GM21367 (cell line): Measurements from ENCODE around the gene ELOVL1.
"Not testable (repeated sequence)": the region's sequence is repeated elsewhere in the genome, so short reads cannot be mapped to it uniquely, and the experiment has no call there.

Source experiments
- ATAC-seq: cut with Tn5 transposase; IDR thresholded peaks from one replicate; pipeline ENCODE4 v1.9.1; 2021; ENCODE audit not compliant: unreplicated experiment

The ELOVL1 gene

DNA sequence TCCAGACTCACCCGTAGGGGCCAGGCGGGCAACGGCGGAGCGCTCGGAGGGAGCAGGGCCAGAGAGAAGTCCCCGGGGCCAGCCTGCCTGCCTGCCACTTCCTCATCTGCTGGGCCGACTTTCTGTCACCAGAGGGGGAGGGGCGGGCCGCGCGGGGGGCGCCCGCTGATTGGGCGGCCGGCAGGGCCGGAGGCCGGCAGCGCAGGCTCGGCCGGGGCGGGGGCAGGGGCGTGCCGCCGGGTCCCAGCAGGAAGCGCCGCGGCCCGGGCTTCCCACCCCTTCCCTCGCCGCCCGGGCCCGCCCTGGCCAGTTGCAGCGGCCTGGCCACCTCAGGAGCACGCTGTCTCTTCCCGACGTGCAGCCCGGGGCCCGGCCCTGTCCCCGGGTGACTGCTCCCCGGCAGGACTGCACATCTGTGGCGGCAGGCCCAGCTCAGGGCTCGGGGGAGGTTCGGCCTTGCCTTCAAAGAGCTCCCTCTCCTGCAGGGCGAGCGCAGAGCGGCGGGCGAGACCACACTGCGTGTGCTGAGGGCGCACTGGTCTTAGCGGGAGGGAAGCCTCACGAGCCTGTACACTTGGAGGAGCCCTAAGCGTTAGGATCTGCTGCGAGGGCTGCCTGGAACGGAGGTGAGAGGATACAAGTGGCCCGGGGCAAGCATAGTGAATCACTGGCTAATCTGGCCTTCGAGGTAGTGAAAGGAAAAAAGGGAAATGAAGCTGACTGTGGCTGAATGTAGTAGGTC, at the start of gene ELOVL1:
Gene ELOVL1, minus strand, starts transcription at position 108 of the 742 bp plus-strand sequence. CDS start 2,402 bp downstream, outside the sequence.
- peak; percentile 55 for ATAC-seq

DNA sequence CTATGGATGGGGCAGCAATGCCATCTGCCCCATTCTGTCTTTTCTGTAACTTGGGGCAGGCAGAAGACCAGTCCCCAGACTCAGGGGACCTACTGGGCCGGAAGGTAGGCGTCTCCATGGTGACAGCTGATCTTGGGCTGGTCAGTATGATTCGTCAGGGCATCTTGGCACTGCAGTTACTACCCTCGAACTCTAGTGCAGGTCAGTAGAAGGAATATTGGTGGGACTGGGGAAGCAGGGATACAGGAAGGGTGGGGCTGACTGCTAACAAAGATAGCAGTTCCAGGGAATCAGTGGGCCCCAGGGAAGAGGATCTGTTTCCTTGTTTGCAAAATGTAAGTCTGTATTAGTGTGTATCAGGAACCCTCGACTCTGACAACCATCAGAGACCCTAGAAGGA, 48.1 kb upstream of the ELOVL1 start:
- ATAC-seq: no peak

DNA sequence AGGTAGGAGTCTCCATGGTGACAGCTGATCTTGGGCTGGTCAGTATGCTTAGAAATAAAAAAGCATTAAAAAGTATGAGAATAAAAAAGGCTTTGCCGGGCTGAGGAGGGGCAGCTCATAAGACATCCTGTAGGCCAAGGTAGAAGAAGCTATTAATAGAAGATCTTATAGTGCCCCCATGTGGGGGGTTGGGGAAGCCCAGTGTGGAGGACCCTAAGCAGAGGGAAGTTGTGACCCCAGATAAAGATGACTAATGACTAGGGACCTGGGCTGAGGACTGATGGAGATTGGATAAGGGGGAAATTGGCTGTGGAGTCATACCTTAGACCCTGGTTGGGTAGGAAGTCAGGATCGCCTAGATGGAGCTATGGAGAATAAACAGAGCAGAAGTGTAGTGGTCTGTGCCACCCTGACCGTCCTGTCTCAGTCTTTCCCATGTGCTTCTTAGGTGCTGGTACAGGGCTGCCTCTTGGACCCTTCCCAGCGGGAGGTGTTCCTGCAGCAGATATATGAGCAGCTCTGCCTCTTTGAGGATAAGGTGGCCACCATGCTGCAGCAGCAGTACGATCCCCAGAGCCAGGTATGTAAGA, 46.9 kb upstream of the ELOVL1 start:
- ATAC-seq: no peak

DNA sequence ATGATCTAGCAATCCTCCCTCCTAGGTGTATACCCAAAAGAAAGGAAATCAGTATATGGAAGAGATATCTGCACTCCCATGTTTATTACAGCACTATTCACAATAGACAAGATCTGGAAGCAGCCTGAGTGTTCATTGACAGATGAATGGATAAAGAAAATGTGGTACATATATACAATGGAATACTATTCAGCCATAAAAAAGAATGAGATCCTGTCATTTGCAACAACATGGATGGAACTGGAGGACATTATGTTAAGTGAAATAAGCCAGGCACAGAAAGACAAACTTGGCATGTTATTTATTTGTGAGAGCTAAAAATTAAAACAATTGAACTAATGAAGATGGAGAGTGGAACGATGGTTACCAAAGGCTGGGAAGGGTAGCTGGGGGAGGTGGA, 45.6 kb upstream of the ELOVL1 start:
- not testable (repeated sequence) for ATAC-seq

DNA sequence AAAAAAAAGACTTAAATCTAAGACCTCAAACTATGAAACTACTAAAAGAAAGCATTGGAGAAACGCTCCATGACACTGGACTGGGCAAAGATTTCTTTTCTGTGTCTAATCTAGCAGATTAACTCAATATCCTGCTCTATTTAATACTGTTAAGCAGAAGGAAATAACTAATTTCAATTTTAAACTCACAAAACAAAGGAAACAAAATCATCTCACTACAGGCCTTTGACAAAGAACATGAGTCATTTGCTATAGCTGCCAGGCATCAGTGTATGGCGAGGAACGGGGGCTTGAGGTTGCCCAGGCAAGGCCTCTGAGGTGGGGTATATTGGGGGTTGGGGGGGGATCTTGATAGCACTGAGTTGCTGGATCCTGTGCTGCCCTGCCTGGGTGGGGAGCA, 42.8 kb upstream of the ELOVL1 start:
- ATAC-seq: no peak

DNA sequence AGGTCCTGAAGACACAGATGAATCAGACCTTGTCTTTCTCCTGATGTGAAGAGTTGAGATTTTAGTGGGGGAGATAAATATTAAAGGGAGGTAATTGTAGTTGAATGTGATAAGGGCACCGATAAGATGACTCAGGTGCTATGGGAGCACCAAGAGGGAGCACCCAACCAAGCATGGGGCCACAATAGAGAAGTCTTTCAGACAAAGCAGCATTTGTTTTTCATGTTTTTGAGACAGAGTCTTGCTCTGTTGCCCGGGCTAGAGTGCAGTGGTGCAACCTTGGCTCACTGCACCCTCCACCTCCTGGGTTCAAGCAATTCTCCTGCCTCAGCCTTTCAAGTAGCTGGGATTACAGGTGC, 38.0 kb upstream of the ELOVL1 start:
- no peak for ATAC-seq

DNA sequence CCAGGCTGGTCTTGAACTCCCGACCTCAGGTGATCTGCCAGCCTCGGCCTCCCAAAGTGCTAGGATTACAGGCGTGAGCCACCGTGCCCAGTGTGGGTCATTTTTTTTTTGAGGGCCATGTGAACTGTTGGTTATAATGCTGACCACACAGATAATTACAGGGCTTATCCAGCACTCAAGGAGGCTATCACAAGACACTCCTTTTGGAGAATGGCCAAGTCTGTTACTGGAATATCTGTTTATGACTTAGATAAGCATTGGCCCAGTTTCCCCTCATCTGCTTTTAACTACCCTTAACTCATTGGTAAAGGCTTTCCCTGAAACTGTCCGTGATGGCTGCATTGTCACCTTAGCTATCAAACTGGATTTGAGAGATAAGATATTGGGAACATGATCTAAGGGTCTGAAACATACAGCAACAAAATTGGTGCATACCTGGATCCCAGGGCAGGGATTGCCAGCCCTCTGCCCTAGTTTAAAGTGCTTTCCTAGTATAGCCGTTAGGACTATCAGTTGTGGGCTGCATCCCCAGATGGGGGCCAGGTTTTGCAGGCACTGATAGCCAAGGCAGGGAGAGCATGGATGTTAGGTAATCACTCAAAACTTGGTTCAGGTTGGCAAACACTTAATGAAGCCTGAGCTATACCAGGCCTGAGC, 37.5 kb upstream of the ELOVL1 start:
- ATAC-seq: no peak

DNA sequence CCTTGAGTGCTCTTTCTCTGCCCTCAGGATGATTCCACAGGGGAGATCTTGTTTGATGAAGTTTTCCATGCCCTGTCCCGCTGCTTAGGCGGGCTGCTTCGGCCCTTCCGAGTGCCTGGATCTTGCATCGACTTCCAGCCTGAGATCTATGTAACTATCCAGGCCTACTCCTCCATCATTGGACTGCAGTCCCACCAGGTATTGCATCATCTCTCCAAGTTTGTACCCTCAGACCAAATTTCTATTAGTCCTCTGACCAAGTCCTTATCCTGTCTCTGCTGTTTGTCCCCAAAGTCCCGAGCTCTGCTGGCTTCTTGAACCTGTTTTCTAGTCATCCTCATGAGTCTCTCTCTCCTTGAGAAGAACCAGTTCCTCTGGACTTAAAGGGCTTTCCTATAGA, 36.5 kb upstream of the ELOVL1 start:
- no peak for ATAC-seq

DNA sequence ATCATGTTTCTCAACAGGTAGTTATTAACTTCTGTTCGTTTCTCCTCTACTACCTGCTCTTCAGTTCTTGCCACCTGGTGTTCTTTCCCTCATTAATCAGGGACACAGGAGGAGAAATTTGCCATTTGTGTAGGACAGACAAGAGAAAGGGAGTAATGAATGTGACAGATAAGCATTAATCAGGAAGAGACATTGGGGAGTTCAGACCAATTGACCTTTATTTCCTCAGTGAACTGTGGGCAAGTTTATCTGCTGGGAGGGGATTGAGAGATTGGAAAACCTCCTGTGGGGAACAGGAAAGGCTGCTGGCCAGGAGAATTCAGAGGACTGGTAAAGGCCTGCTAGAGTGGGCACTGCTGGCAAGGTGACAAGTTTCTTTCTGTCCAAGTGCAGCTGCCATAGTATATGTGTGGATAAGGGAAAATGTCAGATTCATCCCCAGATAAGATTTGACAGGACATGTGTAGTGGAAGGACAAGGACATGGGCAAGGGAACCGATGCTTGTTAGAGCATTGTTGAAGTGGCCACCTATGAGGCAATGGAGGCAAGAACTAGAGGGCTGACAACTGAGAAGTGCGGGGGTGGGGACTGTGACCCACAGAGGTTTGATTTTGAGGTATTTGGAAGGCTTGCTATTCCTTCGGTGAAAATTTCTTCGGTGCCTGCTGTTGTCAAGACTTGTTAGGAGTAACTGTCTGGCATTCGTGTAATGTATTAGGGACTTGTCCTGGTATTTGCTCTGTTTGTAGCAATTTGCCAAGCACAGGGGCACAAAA, 34.5 kb upstream of the ELOVL1 start:
- no peak for ATAC-seq

DNA sequence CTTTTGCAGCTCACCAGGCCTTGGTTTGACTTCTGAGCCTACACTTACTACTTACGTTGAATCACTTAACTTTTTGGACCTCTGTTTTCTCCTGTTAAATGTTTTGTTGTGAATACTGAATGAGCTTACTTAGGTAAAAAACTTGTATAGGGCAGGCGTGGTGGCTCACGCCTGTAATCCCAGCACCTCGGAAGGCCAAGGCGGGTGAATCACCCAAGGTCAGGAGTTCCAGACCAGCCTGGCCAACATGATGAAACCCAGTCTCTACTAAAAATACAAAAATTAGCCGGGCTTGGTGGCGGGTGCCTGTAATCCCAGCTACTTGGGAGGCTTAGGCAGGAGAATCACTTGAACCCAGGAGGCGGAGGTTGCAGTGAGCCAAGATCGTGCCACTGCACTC, 32.6 kb upstream of the ELOVL1 start:
- ATAC-seq: not testable (repeated sequence)

DNA sequence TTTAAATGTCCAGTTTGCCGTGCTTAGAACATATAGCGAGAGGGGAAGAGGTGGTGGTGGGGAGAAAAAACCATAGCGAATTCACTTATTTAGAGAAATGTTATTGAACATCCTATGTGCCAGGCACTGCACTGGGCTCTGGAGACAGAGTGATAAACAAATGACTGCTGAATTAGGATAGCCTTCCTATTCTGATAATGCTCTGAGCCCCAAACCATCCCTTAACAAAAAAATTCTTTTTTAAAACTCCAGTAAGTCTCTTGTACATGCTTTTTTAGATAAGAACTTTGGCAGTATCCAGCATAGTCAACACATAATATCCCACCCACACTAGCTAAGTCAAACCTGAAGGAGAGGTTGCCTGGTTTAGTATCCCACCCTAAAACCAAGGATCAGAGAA, 30.4 kb upstream of the ELOVL1 start:
- no peak for ATAC-seq

DNA sequence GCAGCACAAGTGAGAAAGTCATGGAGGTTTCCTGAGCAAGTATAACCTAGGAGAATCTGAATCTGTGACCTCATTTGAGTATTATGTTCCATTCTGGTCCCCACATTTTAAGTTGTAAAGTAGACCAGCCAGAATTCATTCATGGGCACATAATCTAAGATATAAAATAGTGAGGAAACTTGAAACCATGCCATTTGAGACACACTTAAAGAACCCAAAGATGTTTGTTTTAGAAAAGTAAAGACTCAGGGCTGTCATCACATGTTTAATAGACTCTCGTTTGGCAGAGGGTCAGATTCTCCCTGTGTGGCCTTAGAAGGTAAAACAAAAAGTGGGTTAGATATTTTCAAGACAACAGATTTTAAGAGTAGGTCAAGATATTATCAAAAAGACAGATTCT, 28.2 kb upstream of the ELOVL1 start:
- ATAC-seq: no peak

DNA sequence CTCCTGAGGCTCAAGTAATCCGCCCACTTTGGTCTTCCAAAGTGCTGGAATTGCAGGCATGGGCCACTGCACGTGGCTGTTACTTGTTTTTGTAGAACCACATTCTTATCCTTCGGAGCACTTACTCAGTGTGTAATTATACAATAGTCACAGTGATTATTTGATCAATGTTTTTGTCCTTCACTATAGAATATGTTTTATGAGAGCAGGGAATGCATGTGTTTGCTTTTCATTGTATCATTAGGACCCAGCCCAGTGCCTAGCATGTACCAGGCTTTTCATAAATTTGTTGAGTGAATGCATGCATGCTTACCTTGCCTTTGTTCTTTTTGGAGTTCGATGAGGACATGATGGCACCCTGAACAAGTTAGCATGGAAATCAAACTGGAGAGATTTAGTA, 27.7 kb upstream of the ELOVL1 start:
- no peak for ATAC-seq

DNA sequence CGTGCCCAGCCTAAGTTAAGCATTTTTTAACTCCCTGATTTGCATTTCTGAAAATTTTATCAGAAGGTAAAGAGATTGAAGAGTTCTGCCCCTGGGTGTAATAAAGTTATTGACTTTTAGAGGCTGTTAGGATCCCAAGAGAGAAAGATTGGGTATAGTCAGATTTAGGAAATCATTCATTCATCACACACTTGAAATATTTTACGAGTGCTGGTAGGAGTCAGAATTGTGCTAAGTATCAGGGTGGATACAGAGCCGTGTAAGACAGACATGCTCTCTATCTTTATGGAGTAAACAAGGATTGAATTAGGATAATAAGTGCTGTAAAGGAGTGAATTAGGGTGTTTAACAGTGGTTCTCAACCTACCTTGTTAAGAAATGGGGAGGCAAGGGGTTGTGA, 24.9 kb upstream of the ELOVL1 start:
- ATAC-seq: no peak

DNA sequence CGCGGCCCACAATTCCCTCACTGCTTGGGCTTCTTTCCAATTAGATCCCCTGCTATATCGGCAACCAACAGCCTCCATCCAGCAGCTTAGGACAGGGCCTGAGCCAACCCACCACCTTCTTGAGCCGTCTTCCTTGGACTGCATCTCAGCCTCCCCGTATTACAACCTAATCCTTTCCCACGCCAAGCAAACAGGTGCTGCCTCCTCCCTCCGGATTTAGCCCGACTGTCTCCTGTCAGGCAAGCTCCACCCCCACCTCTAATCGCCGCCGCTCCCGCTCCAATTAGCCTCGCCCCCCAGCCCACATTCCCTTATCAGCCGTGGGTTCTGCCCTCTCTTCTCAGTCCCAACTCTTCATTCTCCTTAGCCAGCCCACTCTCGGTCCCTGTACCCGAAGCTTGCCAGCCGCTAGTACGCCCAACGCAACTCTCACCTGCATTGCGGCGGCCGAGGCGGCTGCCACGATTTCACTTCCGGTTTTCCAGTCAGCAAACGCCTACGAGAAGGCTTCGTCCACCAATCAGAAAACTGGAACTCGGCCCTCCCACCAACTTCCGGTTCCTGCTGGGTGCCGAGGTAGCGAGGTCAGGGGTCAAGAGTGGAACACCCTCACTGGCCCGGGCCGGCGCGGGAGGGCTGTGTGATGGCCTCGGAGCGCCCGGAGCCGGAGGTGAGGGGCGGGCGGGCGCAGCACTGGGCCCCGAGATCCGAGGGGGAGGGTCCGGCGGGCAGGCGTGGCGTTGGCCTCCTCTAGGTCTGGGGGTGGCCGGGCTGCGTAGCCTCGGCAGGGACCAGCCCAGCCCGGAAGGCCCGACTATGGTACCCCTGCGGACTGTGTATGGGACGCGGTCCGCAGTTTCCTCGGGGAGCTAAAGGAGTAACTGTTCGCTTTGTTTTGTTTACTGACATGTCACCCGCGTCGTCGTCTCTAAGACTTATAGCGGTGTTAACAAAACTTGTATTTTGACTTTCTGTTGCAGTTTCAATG, 21.8 kb upstream of the ELOVL1 start, which contains the start of the genes MED8 and SZT2:
Gene MED8, minus strand, starts transcription at position 475 of the 988 bp plus-strand sequence. Its CDS starts 36 bp downstream, at position 439.
Gene SZT2, plus strand, starts transcription at position 574 of the 988 bp plus-strand sequence. Its CDS starts 70 bp downstream, at position 644.
- peak; percentile 82 for ATAC-seq

DNA sequence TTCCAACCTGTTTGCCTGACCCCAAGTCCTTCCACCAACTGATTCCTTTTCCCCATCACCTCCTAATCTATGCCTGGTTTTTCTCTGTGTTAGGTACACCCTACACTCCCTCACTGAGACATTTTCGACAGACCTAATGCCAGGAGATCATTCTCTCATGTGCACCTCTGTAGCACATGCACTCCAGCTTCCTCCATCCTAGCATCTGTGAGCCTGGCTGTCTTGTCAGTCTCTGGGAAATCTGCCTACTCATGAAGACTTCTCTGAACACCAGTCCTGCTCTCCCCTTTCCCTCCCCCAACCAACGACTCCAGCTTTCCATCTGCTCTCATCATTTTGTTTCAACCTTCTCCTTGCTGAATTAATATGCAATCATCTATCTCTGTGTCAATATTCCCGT, 20.8 kb upstream of the ELOVL1 start:
- ATAC-seq: no peak

DNA sequence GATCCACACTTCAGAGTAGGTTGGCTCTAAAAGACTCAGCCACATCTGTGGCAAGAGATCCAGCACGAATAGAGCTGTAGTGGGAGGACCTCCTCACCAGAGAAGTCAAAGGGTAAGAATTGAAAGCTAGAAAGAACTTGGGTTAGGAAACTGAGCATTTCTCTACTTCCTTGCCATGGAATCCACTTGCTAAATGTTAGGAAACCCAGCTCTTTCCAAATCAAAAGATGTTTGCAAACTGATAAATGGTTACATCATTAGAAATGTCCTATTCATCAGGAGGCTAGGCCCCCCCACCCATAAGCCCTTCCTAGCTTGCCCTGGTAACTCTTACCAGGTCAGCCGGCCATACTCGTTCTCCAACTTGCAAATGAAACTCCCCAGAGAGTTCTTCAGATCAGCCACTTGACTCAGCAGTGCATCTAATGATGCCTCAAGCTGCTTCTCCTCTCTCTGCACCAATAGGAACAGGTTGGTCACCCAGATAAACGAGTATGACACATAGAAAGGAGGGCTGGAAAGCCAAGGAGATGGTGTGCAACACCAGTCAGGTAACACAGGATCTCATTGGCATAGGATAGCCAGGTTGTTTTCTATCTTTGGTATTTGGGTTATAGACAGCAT, 20.3 kb upstream of the ELOVL1 start:
- ATAC-seq: no peak

DNA sequence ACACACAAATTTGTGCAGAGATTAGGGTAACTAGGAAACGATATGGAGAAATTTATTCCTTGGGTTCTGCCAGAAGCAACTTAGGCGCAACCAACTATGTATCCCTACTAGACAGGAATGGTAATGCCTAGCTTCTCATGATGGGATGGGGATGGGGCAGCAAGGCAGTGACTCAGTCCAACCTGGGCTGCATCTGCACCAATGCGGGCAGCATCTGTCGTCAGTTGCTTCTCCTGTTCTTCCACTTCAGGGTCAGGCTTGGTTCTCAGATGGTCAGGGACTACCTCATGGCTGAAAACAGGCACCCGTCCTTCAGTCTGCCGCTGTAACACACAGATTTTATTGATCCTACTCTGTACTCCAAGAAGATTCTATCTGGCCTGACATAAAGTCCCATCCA, 18.9 kb upstream of the ELOVL1 start:
- no peak for ATAC-seq

DNA sequence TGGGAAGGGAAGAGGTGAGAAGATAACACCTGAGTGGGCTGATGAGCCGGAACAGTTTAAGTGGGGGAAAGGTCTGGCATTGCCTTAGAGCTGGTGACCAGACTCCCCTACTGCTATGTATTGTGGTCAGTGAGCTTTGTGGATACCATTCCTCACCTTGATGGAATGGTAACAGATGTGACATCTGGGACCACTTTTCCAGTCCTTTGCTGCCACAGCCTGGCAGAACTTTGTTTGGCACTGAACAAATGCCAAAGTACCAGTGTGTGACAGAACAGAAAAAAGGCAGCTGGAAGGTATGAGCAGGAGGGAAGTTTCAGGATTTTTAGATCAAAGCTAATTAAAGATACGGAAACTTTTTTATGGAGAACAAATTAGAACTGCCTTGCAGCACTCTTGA, 15.6 kb upstream of the ELOVL1 start:
- ATAC-seq: no peak
